Measurements from ENCODE around the gene MIX23.
"Not testable (repeated sequence)": the region's sequence is repeated elsewhere in the genome, so short reads cannot be mapped to it uniquely, and the experiment has no call there.

- TF ChIP-seq POLR2A, CTCF, EP300, POLR2AphosphoS5 (IDR thresholded peaks at IDR 0.05): not testable (repeated sequence)
These were observed 17.3 kb downstream of the MIX23 start for GRCh38 chr3:122365582-122366378.

Measured in suprapubic skin (tissue), 4 donors.